BLaER1 treated with 17β-estradiol and CSF1 and Interleukin-3, amounts not matched to agents 10 nM and 100 nM (cell line): ENCODE results near the gene ZEB2.

Experiments
- H3K27ac ChIP-seq, 11 experiments: shearing (Covaris generic); formaldehyde crosslinking; 2 replicates each; pipeline ENCODE4 v1.8.1; 2022
- H3K27me3 ChIP-seq, 11 experiments: shearing (Covaris generic); formaldehyde crosslinking; 2 replicates each; pipeline ENCODE4 v1.8.1; 2022
- H3K36me3 ChIP-seq, 11 experiments: shearing (Covaris generic); formaldehyde crosslinking; 2 replicates each; pipeline ENCODE4 v1.8.1; 2022
- H3K4me1 ChIP-seq, 10 experiments: shearing (Covaris generic); formaldehyde crosslinking; 2 replicates each; pipeline ENCODE4 v1.8.1; 2022
- H3K4me2 ChIP-seq, 11 experiments: shearing (Covaris generic); formaldehyde crosslinking; 2 replicates each; pipeline ENCODE4 v1.8.1; 2022
- H3K4me3 ChIP-seq, 10 experiments: shearing (Covaris generic); formaldehyde crosslinking; 2 replicates each; pipeline ENCODE4 v1.8.1; 2022
- H3K9ac ChIP-seq, 11 experiments: shearing (Covaris generic); formaldehyde crosslinking; 2 replicates each; pipeline ENCODE4 v1.8.1; 2022
- H3K9me3 ChIP-seq, 11 experiments: shearing (Covaris generic); formaldehyde crosslinking; replicated peaks in 1 of 11; 2 replicates each; pipeline ENCODE4 v1.8.1; 2022
- H4K20me1 ChIP-seq, 11 experiments: shearing (Covaris generic); formaldehyde crosslinking; 2 replicates each; pipeline ENCODE4 v1.8.1; 2022
- Cebpa-rat ChIP-seq, 11 experiments: shearing (Covaris generic); IDR thresholded peaks; 2 replicates each; pipeline ENCODE4 v1.8.1; 2022

The ZEB2 gene

GRCh38 chr2:144472911-144473310 lies 47.0 kb downstream of the ZEB2 start:
- peak overlapping the region; percentile 22 to 61 (median 40); a peak in 21 of 22 replicates for H3K4me2 ChIP-seq
- H3K9me3 ChIP-seq: no peaks in the 10 kb centered on the region
- H3K9ac ChIP-seq: no peak overlapping the region
- peaks cover 96 to 100% (median 100%) of the 10 kb centered on the region in 11 experiments for H3K36me3 ChIP-seq
- H3K4me3 ChIP-seq: no peak overlapping the region
- no peak for TF ChIP-seq Cebpa-rat (IDR thresholded peaks at IDR 0.05)
- peaks cover 40 to 100% (median 65%) of the 10 kb centered on the region in 10 experiments for H3K4me1 ChIP-seq
- H4K20me1 ChIP-seq: peaks cover 100% of the 10 kb centered on the region in 11 experiments
- H3K27ac ChIP-seq: peak overlapping the region in 1 of 11 experiments; percentile 6; a peak in 1 of 22 replicates
- no peaks in the 10 kb centered on the region for H3K27me3 ChIP-seq

DNA sequence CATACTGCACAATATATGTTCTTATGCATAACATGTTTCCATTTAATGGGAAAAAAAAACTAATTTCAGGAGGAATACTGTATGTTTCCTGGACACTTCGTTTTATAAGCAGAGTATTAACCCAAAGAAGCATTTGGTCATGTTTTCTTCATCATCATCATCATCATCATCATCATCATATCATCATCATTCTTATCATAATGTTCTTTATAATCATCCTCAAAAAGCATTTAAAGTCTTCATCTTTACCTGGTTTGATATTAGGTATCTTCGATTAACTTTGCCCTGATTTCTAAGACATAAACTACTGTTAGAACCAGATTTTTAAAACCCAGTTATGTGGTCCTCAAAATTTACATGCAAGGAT lies 47.9 kb downstream of the ZEB2 start:
- peaks cover 37 to 100% (median 62%) of the 10 kb centered on the region in 10 experiments for H3K4me1 ChIP-seq
- no peak overlapping the region for H3K4me3 ChIP-seq
- H4K20me1 ChIP-seq: peaks cover 100% of the 10 kb centered on the region in 11 experiments
- peaks cover 96 to 100% (median 100%) of the 10 kb centered on the region in 11 experiments for H3K36me3 ChIP-seq
- H3K27ac ChIP-seq: no peak overlapping the region
- no peaks in the 10 kb centered on the region for H3K27me3 ChIP-seq
- H3K4me2 ChIP-seq: peak overlapping the region in 2 of 11 experiments; percentile 37 to 58; a peak in 4 of 22 replicates
- no peaks in the 10 kb centered on the region for H3K9me3 ChIP-seq
- no peak for TF ChIP-seq Cebpa-rat (IDR thresholded peaks at IDR 0.05)
- H3K9ac ChIP-seq: no peak overlapping the region

DNA sequence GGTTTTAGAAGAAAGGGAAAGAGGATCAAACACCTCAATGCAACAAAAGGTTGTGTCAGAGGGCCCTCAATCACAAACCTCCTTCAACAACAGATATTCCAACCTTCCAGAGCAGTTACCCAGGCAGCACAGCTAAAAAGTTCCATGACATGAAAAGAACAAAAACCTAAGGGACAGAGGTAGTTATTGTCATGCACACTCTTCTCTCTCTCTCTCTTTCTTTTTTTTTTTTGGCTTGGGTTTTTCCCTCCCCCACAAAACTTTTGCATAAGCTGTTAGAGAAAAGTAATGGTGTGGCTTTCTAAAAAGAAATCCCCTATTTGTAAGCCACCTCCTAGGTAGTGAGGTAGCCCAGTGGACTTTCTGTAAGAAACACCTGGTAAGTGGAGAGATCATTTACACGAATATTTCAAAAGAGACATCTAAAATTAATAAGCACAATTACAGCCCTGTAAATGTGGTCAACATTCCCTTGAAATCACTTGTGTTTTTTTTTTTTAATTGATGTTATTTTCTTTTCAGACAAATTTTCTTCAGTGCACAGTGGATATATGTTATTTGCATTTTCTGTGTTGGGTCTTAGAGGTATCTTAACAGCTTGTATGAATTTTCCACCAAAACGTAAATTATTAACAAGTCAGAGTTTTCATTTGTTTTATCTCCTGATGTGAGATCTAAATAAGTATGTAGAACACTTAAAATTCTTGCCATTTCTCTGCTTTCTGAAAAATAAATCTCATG lies 48.4 kb downstream of the ZEB2 start:
- H3K4me2 ChIP-seq: peak overlapping the region in 2 of 11 experiments; percentile 37 to 58; a peak in 3 of 22 replicates

GRCh38 chr2:144470816-144471215 lies 49.1 kb downstream of the ZEB2 start:
- Histone ChIP-seq H3K4me3 (no peak overlapping the region), H3K4me2 (peak overlapping the region in 2 of 11 experiments; percentile 16 to 37; a peak in 3 of 22 replicates), H4K20me1 (peaks cover 100% of the 10 kb centered on the region in 11 experiments), H3K36me3 (peaks cover 97 to 100% (median 100%) of the 10 kb centered on the region in 11 experiments), H3K27ac (0 out of 22 replicates have a peak overlapping the region, but pooled peaks of 1 of the 11 experiments have one; percentile 1), H3K27me3 (no peaks in the 10 kb centered on the region), H3K4me1 (peaks cover 35 to 100% (median 54%) of the 10 kb centered on the region in 10 experiments), H3K9ac (0 out of 22 replicates have a peak overlapping the region, but pooled peaks of 1 of the 11 experiments have one; percentile 9), H3K9me3 (no peaks in the 10 kb centered on the region)
- TF ChIP-seq Cebpa-rat (IDR thresholded peaks at IDR 0.05): no peak

More for the DNA sequence above, 48.4 kb downstream of the ZEB2 start:
- Histone ChIP-seq H3K27me3 (no peaks in the 10 kb centered on the region), H3K4me3 (no peak overlapping the region), H3K27ac (no peak overlapping the region), H3K36me3 (peaks cover 97 to 100% (median 100%) of the 10 kb centered on the region in 11 experiments), H3K9ac (0 out of 22 replicates have a peak overlapping the region, but pooled peaks of 1 of the 11 experiments have one; percentile 2), H3K9me3 (no peaks in the 10 kb centered on the region), H4K20me1 (peaks cover 100% of the 10 kb centered on the region in 11 experiments), H3K4me1 (peaks cover 38 to 100% (median 58%) of the 10 kb centered on the region in 10 experiments)
- no peak for TF ChIP-seq Cebpa-rat (IDR thresholded peaks at IDR 0.05)

DNA sequence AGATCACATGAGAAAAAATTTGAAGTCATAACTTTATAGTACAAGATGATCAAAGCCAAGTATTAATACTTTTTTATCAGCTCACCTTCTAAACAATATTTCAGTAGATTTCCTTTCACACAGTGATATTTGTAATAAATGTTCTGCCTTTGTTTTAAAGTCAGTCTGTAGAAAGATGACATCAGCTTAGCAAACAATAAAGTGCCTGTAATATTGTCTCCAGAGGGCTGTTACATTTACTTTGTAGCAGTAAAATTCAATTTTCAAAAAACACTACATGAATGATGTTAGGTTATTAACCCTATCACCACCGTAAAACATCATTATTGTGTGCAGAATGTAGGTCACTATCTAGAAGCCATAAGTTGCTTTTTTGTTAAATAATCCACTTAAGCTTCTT lies 49.6 kb downstream of the ZEB2 start:
- peak overlapping the region in 2 of 11 experiments; percentile 34 to 37; a peak in 2 of 22 replicates for H3K4me2 ChIP-seq
- peaks cover 97 to 100% (median 100%) of the 10 kb centered on the region in 11 experiments for H3K36me3 ChIP-seq
- TF ChIP-seq Cebpa-rat (IDR thresholded peaks at IDR 0.05): no peak
- no peak overlapping the region for H3K4me3 ChIP-seq
- H3K27me3 ChIP-seq: no peaks in the 10 kb centered on the region
- H3K4me1 ChIP-seq: peaks cover 30 to 100% (median 56%) of the 10 kb centered on the region in 10 experiments
- peaks cover 100% of the 10 kb centered on the region in 11 experiments for H4K20me1 ChIP-seq
- no peaks in the 10 kb centered on the region for H3K9me3 ChIP-seq
- 0 out of 22 replicates have a peak overlapping the region, but pooled peaks of 1 of the 11 experiments have one; percentile 9 for H3K9ac ChIP-seq
- no peak overlapping the region for H3K27ac ChIP-seq

DNA sequence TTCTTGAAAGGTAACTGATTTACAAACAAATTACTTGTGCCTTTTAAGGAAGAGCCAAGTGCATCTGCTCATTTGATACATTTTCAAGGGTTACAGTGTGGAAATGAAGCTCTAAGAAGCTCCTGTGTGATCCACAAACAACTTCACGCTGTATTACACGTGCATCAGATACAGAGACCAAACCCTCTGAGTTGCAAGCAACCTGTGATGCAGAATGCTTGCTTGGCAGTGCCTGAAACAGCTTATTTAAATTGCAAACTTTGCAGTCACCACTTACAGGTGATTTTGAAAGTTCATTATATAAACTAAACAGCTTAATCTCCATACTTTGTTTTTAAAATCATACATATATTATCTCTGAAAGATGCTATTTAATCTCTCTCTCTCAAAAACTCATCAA lies 50.1 kb downstream of the ZEB2 start:
- Histone ChIP-seq H3K4me1 (peaks cover 26 to 100% (median 56%) of the 10 kb centered on the region in 10 experiments), H3K27ac (peak overlapping the region in 1 of 11 experiments; percentile 22; a peak in 1 of 22 replicates), H3K36me3 (peaks cover 97 to 100% (median 100%) of the 10 kb centered on the region in 11 experiments), H3K9me3 (no peaks in the 10 kb centered on the region), H3K4me3 (no peak overlapping the region), H4K20me1 (peaks cover 100% of the 10 kb centered on the region in 11 experiments), H3K4me2 (peak overlapping the region in 3 of 11 experiments; percentile 8 to 37 (median 34); a peak in 3 of 22 replicates), H3K27me3 (no peaks in the 10 kb centered on the region), H3K9ac (peak overlapping the region in 1 of 11 experiments; percentile 30; a peak in 1 of 22 replicates)
- no peak for TF ChIP-seq Cebpa-rat (IDR thresholded peaks at IDR 0.05)

DNA sequence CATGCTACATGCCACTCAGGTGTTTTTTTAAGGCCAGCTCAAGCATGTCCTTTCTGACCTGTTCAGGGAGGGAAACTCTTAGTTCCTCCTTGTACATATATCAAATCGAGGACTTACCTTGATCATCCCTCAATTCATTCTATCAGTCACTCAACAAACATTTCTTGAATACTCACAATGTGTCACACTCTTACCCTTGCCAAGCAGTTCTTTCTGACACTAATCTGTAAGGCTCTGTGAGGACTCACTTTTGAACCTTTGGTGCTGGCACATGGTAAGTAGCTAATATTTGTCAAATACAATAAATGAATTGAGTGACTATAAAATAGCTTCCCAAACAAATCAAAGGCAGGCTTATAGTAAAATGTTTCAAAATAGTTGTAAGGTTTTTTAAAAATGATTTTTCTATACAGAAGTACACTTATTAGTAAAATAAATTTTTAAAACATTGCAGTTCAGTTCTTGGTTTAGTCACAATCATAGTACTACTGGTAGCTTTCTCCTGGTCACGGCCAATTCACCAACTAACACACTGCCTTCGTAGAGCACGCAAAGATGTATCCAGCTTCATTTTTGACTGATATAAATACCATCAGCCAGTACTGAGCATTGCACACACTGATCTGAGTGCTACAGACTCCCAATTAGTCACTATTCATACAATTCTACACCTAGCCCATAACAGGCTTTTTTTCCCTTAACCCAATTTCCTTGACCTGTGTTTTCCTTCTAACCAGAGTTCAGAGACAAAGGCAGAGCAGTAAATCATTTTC lies 50.9 kb downstream of the ZEB2 start:
- peak overlapping the region in 1 of 11 experiments; percentile 22; a peak in 1 of 22 replicates for H3K27ac ChIP-seq
- H4K20me1 ChIP-seq: peaks cover 100% of the 10 kb centered on the region in 11 experiments
- H3K27me3 ChIP-seq: no peaks in the 10 kb centered on the region
- peaks cover 20 to 100% (median 56%) of the 10 kb centered on the region in 10 experiments for H3K4me1 ChIP-seq
- H3K9ac ChIP-seq: peak overlapping the region in 1 of 11 experiments; percentile 30; a peak in 1 of 22 replicates
- no peak overlapping the region for H3K4me3 ChIP-seq
- peak overlapping the region in 4 of 11 experiments; percentile 6 to 38 (median 22); a peak in 5 of 22 replicates for H3K4me2 ChIP-seq
- peaks cover 99 to 100% (median 100%) of the 10 kb centered on the region in 11 experiments for H3K36me3 ChIP-seq
- no peaks in the 10 kb centered on the region for H3K9me3 ChIP-seq
- TF ChIP-seq Cebpa-rat (IDR thresholded peaks at IDR 0.05): no peak

GRCh38 chr2:144467502-144468137 lies 52.3 kb downstream of the ZEB2 start:
- peaks cover 100% of the 10 kb centered on the region in 11 experiments for H4K20me1 ChIP-seq

More at GRCh38 chr2:144467502-144468137, 52.3 kb downstream of the ZEB2 start:
- Histone ChIP-seq H3K4me2 (peak overlapping the region in 2 of 11 experiments; percentile 30 to 37; a peak in 5 of 22 replicates), H3K36me3 (peaks cover 99 to 100% (median 100%) of the 10 kb centered on the region in 11 experiments), H3K4me3 (no peak overlapping the region), H3K27ac (no peak overlapping the region; a peak in 2 of 22 replicates), H3K9ac (no peak overlapping the region), H3K27me3 (no peaks in the 10 kb centered on the region), H3K9me3 (no peaks in the 10 kb centered on the region), H3K4me1 (peaks cover 18 to 100% (median 56%) of the 10 kb centered on the region in 10 experiments)
- no peak for TF ChIP-seq Cebpa-rat (IDR thresholded peaks at IDR 0.05)
